ENCODE results near the gene TPBG.

TPBG gene

DNA sequence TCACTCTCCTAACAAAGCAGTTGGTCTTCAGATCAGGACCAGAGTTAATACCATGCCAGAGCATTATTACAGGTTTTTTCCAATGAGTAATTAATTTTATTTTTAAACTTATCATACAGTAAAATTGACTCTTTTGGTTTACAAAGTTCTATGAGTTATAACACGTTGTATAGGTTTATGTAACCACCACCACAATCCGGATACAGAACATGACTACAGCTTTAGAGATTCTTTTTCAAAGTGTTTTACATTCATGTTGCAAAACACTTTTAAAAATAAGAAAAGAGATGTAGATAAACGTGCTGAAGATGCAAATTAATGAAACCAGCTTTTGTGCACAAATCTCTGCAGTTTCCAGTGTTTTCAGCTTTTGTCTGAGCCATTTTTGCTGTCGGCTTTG, 1.5 kb upstream of the TPBG start:
- H3K9me3 ChIP-seq (ENCODE audit: control insufficient read depth, insufficient read depth, low read length), result no peaks in the 10 kb centered on the region
- H3K4me3 ChIP-seq (ENCODE audit: low read depth, low read length), result peak overlapping the region; percentile 97
- H3K27me3 ChIP-seq (ENCODE audit: control insufficient read depth, insufficient read depth, low read length), result peaks cover 16% of the 10 kb centered on the region

DNA sequence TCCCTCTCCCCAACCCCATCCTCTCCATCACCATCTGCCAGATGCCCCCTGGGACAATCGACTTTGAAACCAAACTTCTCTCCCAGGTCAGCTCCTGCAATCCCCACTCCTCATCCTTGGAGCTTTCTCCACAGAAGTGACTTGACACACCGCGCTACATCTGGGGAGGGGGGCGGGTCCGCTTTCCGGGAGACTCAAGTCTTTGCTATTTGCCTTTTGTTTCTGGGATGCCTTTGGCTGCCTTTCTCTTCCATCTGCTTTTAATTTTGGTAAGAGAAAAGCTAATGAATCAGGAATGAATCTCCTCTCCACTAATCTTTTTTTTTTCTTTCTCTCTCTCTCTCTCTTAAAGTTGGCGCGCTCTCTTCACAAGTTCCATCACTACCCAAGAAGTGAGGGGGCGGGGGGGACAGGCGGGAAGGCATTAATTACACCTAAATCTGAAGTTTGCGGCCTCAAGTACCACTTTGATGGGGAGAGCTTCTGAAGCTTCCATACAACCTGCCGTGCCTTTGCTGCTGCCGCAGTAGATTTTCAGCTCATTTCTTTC, 664 bp upstream of the TPBG start:
- H3K36me3 ChIP-seq (ENCODE audit: control insufficient read depth, insufficient read depth, low read length), result no peaks in the 10 kb centered on the region
- peak overlapping the region; percentile 79 for H3K9ac ChIP-seq (ENCODE audit: low read depth, low read length)
- peaks cover 16% of the 10 kb centered on the region for H3K27me3 ChIP-seq (ENCODE audit: control insufficient read depth, insufficient read depth, low read length)
- H3K4me3 ChIP-seq (ENCODE audit: low read depth, low read length), result peak overlapping the region; percentile 97
- no peaks in the 10 kb centered on the region for H3K9me3 ChIP-seq (ENCODE audit: control insufficient read depth, insufficient read depth, low read length)
- peaks cover 11% of the 10 kb centered on the region for H3K4me1 ChIP-seq (ENCODE audit: control insufficient read depth, insufficient read depth, low read length)

More for the DNA sequence above, 1.5 kb upstream of the TPBG start:
- Histone ChIP-seq H3K4me1 (ENCODE audit: control insufficient read depth, insufficient read depth, low read length) (peaks cover 11% of the 10 kb centered on the region), H3K9ac (ENCODE audit: low read depth, low read length) (no peak overlapping the region), H3K36me3 (ENCODE audit: control insufficient read depth, insufficient read depth, low read length) (no peaks in the 10 kb centered on the region)

DNA sequence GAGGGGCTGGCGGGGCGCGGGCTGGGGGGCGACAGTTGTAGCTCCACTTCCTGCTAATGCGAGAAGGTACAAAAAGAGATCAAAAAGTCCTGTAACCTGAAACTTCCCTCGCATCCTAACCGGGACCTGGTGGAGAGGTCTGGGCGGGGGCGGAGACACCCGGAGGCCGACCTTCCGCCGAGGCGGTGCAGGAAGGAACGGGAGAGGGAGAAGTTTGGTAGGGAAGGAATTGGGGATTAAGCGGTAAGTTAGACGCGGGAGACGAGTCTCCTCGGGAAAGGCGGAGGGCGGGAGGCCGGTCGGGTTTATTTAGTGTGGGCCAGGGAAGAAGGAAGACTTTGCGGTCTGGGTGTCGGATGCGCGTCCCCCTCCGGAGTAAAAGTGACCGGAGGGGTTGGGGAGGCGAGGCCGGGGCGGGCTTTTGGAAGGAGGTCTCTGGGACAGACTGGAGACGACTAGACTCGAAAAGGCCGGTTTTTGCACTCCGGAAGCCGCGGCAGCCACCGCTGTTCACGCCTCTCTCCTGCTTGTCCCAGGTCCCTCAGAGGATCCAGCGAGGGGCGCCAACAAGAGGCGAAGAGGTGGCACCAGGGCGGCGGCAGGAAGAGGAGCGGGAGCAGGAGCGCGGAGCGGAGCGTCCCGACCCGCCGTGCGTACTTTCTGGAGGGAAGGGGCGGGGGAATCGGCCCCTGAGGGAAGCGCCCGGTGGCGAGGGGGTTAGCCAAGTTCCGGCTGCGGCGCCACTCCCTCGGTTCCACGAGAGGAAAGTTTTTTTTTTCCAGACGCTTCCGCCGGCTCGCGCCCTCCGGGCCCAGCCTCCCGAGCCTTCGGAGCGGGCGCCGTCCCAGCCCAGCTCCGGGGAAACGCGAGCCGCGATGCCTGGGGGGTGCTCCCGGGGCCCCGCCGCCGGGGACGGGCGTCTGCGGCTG, 734 bp downstream of the TPBG start:
- Histone ChIP-seq H3K9ac (ENCODE audit: low read depth, low read length) (peak overlapping the region; percentile 79), H3K4me3 (ENCODE audit: low read depth, low read length) (peak overlapping the region; percentile 97), H3K36me3 (ENCODE audit: control insufficient read depth, insufficient read depth, low read length) (no peaks in the 10 kb centered on the region), H3K9me3 (ENCODE audit: control insufficient read depth, insufficient read depth, low read length) (no peaks in the 10 kb centered on the region), H3K4me1 (ENCODE audit: control insufficient read depth, insufficient read depth, low read length) (peaks cover 11% of the 10 kb centered on the region), H3K27me3 (ENCODE audit: control insufficient read depth, insufficient read depth, low read length) (peaks cover 16% of the 10 kb centered on the region)

DNA sequence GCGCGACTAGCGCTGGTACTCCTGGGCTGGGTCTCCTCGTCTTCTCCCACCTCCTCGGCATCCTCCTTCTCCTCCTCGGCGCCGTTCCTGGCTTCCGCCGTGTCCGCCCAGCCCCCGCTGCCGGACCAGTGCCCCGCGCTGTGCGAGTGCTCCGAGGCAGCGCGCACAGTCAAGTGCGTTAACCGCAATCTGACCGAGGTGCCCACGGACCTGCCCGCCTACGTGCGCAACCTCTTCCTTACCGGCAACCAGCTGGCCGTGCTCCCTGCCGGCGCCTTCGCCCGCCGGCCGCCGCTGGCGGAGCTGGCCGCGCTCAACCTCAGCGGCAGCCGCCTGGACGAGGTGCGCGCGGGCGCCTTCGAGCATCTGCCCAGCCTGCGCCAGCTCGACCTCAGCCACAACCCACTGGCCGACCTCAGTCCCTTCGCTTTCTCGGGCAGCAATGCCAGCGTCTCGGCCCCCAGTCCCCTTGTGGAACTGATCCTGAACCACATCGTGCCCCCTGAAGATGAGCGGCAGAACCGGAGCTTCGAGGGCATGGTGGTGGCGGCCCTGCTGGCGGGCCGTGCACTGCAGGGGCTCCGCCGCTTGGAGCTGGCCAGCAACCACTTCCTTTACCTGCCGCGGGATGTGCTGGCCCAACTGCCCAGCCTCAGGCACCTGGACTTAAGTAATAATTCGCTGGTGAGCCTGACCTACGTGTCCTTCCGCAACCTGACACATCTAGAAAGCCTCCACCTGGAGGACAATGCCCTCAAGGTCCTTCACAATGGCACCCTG, 1.6 kb downstream of the TPBG start:
- Histone ChIP-seq H3K36me3 (ENCODE audit: control insufficient read depth, insufficient read depth, low read length) (no peaks in the 10 kb centered on the region), H3K27me3 (ENCODE audit: control insufficient read depth, insufficient read depth, low read length) (peaks cover 16% of the 10 kb centered on the region), H3K4me1 (ENCODE audit: control insufficient read depth, insufficient read depth, low read length) (peaks cover 11% of the 10 kb centered on the region), H3K9ac (ENCODE audit: low read depth, low read length) (peak overlapping the region; percentile 79), H3K4me3 (ENCODE audit: low read depth, low read length) (peak overlapping the region; percentile 97), H3K9me3 (ENCODE audit: control insufficient read depth, insufficient read depth, low read length) (no peaks in the 10 kb centered on the region)

DNA sequence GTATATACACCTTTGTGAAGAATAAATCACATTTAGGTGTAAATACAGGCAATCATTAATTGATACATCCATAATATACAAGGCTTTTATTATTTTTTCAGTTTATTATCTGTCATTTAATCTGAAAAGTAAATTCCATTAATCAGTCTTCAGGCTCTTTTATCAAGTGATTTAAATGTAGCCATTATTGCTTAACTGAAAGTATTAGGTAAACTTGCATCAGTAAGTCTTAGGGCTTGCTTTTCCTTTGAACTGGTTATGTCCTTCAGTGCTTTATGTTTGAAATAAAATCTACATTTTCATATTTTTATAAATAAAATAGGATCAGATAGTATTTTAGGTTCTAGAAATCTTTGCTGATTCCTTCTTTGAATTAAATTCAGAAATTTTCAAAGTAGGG, 4.1 kb downstream of the TPBG start:
- no peaks in the 10 kb centered on the region for H3K9me3 ChIP-seq (ENCODE audit: control insufficient read depth, insufficient read depth, low read length)
- peaks cover 8% of the 10 kb centered on the region for H3K27me3 ChIP-seq (ENCODE audit: control insufficient read depth, insufficient read depth, low read length)
- no peak overlapping the region for H3K4me3 ChIP-seq (ENCODE audit: low read depth, low read length)
- H3K4me1 ChIP-seq (ENCODE audit: control insufficient read depth, insufficient read depth, low read length), result peaks cover 11% of the 10 kb centered on the region
- H3K36me3 ChIP-seq (ENCODE audit: control insufficient read depth, insufficient read depth, low read length), result no peaks in the 10 kb centered on the region
- no peak overlapping the region for H3K9ac ChIP-seq (ENCODE audit: low read depth, low read length)

DNA sequence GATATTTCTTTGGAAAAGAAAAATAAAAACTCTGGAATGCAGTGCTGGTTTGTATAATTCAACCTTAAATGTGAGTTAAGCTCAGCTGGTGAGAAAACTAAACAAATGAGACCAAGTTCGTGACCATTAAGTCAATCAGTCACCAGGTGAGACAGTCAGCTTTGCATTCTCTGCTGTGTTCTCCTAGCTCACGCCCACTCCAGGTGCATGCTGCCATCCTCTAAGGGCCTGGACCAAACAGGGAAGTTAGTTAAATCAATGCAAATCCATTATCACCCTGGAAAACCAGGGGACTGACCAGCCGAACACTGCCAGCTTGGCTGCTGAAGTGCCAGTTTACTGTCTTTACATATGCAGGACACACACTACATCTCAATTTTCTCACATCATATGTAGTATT, 7.2 kb downstream of the TPBG start:
- Histone ChIP-seq H3K27me3 (ENCODE audit: control insufficient read depth, insufficient read depth, low read length) (peaks cover 5% of the 10 kb centered on the region), H3K36me3 (ENCODE audit: control insufficient read depth, insufficient read depth, low read length) (no peaks in the 10 kb centered on the region)

DNA sequence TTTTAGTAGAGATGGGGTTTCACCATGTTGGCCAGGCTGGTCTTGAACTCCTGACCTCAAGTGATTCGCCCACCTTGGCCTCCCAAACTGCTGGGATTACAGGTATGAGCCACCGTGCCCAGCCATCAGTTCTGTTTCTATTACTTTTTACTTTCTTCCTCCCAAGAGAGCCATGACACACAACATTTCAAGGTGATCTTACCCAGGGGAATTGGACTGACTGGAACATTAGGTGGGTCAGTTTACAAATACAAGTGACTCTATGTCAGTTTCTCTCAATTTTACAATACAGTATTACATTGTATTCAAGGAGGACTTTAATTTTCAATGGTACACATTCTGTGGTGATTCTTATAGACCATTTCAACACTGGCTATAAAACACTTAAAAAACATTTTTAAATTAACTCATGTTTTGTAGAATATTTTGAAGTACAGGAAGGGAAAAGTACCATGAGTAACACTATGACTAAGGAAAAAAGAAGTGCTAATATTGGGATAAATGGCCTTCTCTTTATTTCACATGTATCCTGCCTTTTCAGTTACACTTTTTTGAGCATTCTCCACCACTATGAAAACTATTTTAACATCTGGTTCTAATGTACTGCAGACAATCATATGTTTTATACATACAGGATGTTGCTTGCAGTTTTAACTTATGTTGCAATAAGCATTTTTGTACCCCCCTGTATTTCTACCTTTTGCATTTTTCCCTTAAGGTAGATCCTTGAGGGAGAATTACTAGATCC, 8.4 kb downstream of the TPBG start:
- H3K4me3 ChIP-seq (ENCODE audit: low read depth, low read length), result no peak overlapping the region
- no peaks in the 10 kb centered on the region for H3K27me3 ChIP-seq (ENCODE audit: control insufficient read depth, insufficient read depth, low read length)
- H3K9ac ChIP-seq (ENCODE audit: low read depth, low read length), result no peak overlapping the region
- H3K36me3 ChIP-seq (ENCODE audit: control insufficient read depth, insufficient read depth, low read length), result no peaks in the 10 kb centered on the region
- H3K4me1 ChIP-seq (ENCODE audit: control insufficient read depth, insufficient read depth, low read length), result no peaks in the 10 kb centered on the region
- peaks cover 5% of the 10 kb centered on the region for H3K9me3 ChIP-seq (ENCODE audit: control insufficient read depth, insufficient read depth, low read length)

More for the DNA sequence above, 7.2 kb downstream of the TPBG start:
- H3K4me1 ChIP-seq (ENCODE audit: control insufficient read depth, insufficient read depth, low read length), result peaks cover 8% of the 10 kb centered on the region
- no peaks in the 10 kb centered on the region for H3K9me3 ChIP-seq (ENCODE audit: control insufficient read depth, insufficient read depth, low read length)
- no peak overlapping the region for H3K4me3 ChIP-seq (ENCODE audit: low read depth, low read length)
- H3K9ac ChIP-seq (ENCODE audit: low read depth, low read length), result no peak overlapping the region

DNA sequence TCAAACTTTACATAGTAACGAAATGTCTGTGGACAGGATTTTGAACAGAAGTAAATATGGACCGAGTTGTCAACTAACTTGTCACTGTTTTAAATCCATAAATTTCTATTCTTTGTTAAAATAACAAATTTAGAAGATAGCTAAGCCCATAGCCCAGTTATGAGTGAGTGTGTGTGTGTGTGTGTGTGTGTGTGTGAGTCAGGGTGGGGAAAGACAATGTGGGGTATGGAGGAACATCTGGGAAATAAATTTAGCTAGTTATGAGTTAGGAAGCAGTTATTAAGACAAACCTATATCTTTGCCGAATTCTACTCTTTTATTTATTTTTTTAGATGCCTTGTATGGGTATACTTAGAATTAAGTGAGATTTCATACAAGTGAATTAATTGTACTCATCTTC, 9.0 kb downstream of the TPBG start:
- Histone ChIP-seq H3K36me3 (ENCODE audit: control insufficient read depth, insufficient read depth, low read length) (no peaks in the 10 kb centered on the region), H3K9me3 (ENCODE audit: control insufficient read depth, insufficient read depth, low read length) (peaks cover 5% of the 10 kb centered on the region), H3K4me1 (ENCODE audit: control insufficient read depth, insufficient read depth, low read length) (no peaks in the 10 kb centered on the region), H3K4me3 (ENCODE audit: low read depth, low read length) (no peak overlapping the region), H3K27me3 (ENCODE audit: control insufficient read depth, insufficient read depth, low read length) (no peaks in the 10 kb centered on the region), H3K9ac (ENCODE audit: low read depth, low read length) (no peak overlapping the region)

DNA sequence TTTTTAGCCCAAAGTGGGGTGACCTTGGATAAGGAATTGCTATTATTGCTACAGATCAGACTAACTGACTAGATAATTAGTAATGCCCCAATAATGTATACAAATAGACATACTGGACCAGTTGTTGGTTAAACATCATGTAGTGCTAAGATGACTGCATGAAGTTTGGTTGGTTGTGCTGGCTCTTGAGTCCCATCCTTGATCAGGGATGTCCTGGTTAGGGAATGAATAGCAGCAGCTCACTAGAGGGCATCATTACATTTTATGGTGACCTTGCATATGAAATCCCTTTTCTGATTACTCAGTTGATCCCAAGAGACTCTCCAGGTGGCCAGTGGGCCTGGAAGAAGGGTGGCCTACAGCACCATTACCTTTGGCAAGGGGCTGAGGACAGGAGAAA, 10.9 kb downstream of the TPBG start:
- Histone ChIP-seq H3K4me1 (ENCODE audit: control insufficient read depth, insufficient read depth, low read length) (no peaks in the 10 kb centered on the region), H3K4me3 (ENCODE audit: low read depth, low read length) (no peak overlapping the region), H3K27me3 (ENCODE audit: control insufficient read depth, insufficient read depth, low read length) (no peaks in the 10 kb centered on the region), H3K9me3 (ENCODE audit: control insufficient read depth, insufficient read depth, low read length) (peaks cover 5% of the 10 kb centered on the region), H3K36me3 (ENCODE audit: control insufficient read depth, insufficient read depth, low read length) (no peaks in the 10 kb centered on the region), H3K9ac (ENCODE audit: low read depth, low read length) (no peak overlapping the region)

DNA sequence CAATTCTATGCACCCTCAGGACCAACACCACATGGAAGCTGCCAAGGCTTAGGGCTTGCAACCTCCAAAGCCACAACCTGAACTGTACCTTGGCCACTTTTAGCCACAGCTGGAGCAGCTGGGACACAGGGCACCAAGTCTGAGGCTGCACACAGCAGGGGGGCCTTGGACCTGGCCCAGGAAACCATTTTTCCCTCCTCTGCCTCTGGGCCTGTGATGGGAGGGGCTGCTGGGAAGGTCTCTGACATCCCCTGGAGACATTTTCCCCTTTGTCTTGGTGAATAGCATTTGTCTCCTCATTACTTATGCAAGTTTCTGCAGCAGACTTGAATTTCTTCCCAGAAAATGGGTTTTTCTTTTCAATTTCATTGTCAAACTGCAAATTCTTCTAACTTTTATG, 13.0 kb downstream of the TPBG start:
- peaks cover 5% of the 10 kb centered on the region for H3K9me3 ChIP-seq (ENCODE audit: control insufficient read depth, insufficient read depth, low read length)
- H3K36me3 ChIP-seq (ENCODE audit: control insufficient read depth, insufficient read depth, low read length), result no peaks in the 10 kb centered on the region
- H3K4me1 ChIP-seq (ENCODE audit: control insufficient read depth, insufficient read depth, low read length), result no peaks in the 10 kb centered on the region
- no peaks in the 10 kb centered on the region for H3K27me3 ChIP-seq (ENCODE audit: control insufficient read depth, insufficient read depth, low read length)
- H3K9ac ChIP-seq (ENCODE audit: low read depth, low read length), result no peak overlapping the region
- H3K4me3 ChIP-seq (ENCODE audit: low read depth, low read length), result no peak overlapping the region

DNA sequence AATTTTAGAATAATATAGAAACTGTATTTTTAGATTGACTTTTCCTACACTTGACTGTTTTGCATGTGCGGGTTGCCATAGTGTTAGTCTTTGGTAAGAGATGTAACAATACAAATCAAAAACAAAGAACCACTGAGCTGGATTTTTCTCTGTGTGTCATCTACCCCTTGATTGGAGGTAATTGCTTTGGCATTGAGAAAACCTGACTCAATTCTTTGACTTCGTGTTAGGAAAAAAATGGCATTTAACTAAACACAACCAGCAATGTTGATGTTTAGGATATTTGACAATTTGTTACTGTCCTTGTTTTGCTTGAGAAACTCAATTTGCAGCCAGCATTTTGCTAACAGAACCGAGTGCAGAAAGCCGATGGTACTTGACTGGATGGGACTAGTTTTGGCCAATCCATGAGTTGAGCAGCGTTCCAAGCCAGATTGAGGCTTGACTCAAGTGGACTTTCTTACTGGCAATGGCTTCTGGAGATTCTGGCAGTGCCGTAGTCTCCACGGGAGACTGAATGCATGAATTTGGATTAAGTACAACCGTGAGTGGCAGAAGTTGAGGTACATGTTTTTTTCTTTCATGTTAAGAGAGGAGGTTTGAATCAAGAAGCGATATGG, 17.1 kb downstream of the TPBG start:
- Histone ChIP-seq H3K27me3 (ENCODE audit: control insufficient read depth, insufficient read depth, low read length) (no peaks in the 10 kb centered on the region), H3K4me3 (ENCODE audit: low read depth, low read length) (no peak overlapping the region), H3K9me3 (ENCODE audit: control insufficient read depth, insufficient read depth, low read length) (peaks cover 5% of the 10 kb centered on the region), H3K36me3 (ENCODE audit: control insufficient read depth, insufficient read depth, low read length) (no peaks in the 10 kb centered on the region), H3K4me1 (ENCODE audit: control insufficient read depth, insufficient read depth, low read length) (peaks cover 5% of the 10 kb centered on the region), H3K9ac (ENCODE audit: low read depth, low read length) (no peak overlapping the region)

Data from iPS-15b (cell line).